GM19043 (cell line): ENCODE measurements around the gene NFATC3.
"Not testable (repeated sequence)": the region's sequence is repeated elsewhere in the genome, so short reads cannot be mapped to it uniquely, and the experiment has no call there.

ENCODE experiments used
- ATAC-seq: cut with Tn5 transposase; IDR thresholded peaks from one replicate; pipeline ENCODE4 v1.9.1; 2021; ENCODE audit warnings: low read depth; ENCODE audit not compliant: unreplicated experiment

NFATC3 gene

DNA sequence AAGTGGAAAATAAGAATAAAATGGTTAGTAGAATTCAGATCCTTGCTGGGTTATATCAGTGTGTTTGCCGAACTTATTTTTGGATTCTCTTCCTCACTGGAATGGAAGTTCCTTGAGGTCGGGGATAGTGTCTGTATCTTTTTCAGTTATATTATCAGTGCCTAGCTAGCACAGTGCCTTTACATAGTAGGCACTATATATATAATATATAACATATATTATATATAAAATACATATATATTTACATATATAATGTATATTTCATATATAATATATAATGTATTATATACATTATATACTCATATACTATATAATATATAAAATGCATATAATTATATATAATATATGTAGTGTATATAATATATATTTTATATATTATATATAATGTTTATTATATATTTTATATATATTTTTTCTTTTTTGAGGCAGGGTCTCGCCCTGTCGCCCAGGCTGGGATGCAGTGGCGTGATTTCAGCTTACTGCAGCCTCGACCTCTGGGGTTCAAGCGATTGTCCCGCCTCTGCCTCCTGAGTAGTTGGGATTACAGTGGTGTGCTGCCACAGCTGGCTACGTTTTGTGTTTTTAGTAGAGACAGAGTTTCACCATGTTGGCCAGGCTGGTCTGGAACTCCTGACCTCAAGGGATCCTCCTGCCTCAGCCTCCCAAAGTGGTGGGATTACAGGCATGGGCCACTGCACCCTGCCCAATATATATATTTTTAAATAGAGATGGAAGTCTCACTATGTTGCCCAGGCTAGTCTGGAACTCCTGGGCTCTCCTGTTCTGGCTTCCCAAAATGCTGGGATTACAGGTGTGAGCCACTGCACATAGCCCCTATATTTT is 3.2 kb downstream of the NFATC3 start:
- no peak for ATAC-seq

DNA sequence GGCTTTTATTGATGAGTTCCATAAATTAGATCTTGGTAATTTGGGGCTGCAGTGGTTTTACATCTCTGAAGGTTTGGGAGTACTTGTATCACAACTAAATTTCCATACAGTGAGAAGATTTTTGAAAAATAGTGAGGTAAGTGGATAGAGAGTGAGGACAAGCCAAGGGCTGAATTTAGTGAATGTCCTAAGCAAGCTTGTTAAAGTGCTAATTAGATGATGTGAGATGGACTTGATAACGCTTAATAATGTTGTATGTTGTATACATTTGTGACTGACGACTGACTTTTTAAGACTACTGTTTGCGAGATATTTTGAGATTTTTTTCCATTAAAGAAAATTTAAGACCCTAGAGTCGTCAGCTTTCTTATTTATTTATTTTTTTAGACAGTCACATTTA is 3.9 kb downstream of the NFATC3 start:
- no peak for ATAC-seq

DNA sequence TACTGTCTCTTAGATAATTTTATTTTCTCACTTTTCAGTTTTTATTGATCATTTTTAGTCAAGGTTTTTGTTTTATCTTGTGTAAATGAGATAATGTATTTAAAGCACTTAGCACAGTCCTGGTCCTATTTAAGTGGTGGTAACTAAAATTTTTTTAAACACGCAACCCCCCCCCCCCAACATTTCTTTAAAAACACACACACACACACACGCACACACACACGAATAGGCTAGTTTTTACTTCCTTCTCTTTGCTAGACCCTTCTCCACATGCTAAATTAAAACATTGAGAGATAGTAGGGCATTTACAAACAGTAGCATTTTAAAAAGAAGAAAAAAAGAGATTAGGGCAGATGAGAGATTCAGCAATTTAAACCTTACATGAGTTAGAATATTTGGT is 5.0 kb downstream of the NFATC3 start:
- ATAC-seq: no peak

DNA sequence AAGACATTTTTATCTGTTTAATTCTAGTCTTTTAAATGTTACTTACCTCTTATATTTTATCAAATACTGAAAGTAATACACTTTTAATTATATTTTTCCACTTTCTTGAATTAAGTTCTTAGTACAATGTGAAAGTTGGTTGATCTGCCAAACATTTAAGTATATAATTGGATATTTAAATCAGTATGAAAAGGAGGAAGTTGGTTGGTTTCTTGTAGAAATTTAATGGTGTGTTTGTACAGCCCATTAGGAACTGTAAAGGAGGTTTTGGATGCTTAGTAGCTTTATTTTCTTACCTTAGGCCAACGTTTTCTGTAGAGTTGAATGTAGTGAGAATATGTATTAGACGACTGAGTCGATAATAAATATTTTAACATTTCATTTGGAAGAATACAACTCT is 5.4 kb downstream of the NFATC3 start:
- no peak for ATAC-seq

DNA sequence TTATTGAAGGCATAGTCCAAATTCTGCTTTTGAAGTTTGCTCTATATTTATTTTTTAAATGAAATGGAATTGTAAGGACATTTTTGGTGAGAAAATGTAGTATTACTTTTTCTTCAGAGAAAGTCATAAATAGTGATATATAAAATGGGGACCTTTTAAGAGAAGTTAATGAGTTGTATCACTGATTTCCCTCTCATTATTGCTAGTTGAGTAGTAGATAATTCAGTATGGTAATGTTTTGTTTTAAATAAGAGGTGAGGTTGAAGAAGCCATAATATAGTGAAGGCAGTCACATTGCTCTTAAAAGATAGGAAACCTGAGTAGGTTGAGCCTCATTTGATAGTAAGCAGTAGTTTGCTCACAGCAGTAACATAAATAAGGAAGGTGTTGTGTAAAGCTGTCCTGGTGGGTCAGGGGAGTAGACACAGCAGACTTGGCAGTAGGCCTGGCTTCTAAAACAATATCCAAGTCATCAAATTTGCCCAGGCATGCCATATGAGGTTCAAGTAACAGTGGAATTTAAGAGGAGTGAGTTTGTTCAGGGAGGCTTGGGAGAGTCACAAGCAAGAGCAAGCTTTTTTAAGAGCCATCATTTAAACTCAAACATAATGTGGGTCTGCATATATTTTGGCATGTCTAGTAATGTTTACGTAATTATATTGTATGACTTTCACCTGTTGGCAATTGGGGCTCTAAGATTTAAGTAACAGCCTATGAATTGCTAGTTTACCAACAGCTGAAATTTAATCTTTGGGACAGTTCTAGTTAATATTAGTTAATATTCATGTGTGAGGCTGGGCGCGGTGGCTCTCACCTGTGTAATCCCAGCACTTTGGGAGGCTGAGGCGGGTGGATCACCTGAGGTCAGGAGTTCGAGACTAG is 6.5 kb downstream of the NFATC3 start:
- ATAC-seq: no peak

DNA sequence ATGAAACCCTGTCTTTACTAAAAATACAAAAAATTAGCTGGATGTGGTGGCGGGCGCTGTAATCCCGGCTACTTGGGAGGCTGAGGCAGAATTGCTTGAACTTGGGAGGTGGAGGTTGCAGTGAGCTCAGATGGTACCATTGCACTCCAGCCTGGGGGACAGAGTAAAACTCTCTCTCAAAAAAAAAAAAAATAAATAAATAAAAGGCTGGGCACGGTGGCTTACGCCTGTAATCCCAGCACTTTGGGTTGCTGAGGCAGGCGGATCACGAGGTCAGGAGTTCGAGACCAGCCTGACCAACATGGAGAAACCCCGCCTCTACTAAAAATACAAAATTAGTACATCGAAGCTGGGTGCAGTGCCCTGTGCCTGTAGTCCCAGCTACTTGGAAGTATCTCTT is 7.1 kb downstream of the NFATC3 start:
- not testable (repeated sequence) for ATAC-seq

DNA sequence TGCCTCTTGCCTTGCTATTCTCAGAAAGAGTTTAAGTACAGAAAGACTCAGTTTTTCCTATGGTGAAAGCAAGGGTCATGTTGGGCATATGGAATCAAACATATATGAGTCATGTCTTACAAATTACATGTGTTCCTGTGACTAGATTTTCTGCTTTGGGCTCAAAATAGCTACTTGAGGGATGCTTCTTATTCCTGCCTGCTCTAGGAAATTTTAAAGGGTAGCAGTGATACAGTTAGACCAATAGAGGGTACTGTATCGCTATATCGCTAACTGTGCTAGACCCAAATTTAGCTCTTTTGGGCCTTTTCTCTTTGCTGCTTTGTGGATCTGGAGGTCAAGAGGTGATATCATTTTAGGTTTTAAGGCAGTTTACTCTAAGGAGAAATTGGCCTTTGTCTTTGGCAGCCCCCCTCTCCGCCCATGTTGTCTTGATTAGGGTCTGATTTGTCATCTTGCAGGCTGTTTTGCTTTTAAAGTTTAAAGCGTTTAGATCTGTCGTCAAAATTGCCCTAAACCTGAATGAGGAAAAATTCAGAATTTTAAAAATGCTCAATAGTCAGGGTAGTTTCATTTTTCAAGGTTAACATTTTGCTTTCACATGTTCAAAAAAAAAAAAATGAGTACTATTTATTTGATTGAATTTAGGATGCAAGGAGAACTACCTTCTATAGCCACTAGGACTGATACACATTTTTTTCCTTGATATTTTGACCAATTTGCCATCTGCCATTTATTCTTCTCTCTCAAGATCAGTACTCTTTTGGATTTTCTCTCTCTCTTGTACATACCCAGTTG is 8.8 kb downstream of the NFATC3 start:
- ATAC-seq: no peak

DNA sequence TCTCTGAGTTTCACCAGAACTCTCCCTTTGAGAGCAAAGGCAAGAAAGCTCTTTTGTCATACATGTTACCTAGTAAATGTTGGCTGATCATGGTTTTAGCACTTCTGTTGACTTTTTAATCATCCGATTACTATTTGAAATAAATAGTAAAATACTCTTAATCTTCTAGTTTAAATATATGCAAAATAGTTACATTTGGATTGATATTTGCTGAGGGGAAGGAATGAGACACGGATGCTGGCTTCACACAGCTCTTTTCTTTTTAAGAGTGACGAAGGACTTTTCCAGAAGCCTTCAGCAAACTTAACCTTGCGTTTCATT is 9.4 kb downstream of the NFATC3 start:
- no peak for ATAC-seq

DNA sequence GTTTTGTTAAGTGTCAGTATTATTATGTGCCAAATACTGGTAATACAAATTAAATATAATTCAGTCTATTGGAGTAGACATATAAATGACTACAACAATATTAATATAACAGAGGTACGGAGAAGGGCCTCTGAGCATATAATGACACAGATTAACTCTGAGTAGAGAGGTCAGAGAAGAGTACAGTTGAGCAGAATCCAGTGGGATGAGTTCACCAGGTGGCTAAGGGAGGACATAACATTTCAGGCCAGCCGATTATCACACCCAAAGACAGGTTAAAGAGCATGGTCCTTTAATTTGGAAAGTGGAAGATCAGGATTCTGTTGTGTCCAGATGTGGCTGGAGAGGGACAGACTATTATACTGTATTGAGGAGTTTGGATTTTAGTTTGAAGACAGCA is 11.3 kb downstream of the NFATC3 start:
- no peak for ATAC-seq

DNA sequence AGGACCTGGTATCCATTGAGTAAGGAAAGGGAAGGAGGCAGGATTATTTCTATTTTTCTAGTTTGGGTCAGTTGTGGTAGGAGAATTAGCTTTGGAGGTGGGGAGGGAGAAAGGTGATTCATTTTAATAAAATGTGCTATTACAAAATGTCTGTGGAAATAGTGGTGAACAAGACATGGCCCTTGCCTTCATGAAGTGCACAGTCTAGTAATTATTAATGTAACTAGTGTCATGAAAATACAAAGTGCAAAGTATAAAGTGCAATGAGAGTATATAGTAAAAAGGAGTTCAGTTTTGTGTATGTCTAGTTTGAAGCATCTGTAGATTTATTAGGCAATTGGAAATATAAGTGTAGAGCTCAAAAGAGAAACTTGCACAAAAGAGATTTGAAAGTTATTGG is 11.9 kb downstream of the NFATC3 start:
- no peak for ATAC-seq

DNA sequence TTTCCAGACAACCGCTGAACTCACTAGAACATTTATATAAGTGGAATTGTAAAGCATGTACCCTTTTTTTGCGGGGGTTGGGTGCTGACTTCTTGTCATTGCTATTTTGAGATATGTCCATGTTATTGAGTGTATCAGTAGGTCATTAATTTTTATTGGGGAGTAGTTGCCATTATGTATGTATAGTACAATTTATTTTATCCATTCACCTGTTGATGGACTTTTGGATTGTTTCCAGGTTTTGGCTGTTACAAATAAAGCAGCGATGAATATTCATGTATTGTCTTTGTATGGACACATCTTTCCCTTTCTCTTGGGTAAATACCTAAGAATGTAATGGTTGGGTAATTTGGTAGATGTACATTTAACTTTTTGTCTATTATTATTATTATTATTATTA is 12.7 kb downstream of the NFATC3 start:
- ATAC-seq: no peak

DNA sequence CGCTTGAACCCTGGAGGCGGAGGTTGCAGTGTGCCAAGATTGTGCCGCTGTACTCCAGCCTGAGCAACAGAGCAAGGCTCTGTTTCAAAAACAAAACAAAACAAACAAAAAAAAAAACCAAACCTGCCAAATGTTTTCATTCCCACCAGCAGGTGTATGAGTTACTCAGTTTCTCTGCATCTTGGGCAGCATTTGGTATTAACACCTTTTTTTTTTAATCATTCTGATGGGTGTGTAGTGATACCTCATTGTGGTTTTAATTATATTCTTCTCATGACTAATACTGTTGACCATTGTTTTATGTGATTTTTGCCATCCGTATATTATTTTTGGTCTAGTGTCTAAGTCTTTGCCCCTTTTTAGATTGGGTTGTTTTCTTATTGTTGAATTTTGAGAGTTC is 15.3 kb downstream of the NFATC3 start:
- no peak for ATAC-seq

DNA sequence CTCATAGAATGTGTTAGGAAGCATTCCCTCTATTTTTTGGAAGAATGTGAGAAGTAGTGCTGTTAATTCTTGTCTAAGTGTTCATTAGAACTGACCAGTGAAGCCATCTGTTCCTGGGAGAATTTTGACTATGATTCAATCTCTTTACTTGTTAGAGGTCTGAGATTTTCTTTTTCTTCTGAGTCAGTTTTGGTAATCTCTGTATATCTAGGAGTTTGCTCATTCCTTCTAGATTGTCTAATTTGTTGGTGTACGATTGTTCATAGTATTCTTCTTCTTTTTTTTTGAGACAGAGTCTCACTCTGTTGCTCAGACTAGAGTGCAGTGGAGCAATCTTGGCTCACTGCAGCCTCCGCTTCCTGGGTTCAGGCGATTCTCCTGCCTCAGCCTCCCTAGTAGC is 20.4 kb downstream of the NFATC3 start:
- ATAC-seq: no peak

DNA sequence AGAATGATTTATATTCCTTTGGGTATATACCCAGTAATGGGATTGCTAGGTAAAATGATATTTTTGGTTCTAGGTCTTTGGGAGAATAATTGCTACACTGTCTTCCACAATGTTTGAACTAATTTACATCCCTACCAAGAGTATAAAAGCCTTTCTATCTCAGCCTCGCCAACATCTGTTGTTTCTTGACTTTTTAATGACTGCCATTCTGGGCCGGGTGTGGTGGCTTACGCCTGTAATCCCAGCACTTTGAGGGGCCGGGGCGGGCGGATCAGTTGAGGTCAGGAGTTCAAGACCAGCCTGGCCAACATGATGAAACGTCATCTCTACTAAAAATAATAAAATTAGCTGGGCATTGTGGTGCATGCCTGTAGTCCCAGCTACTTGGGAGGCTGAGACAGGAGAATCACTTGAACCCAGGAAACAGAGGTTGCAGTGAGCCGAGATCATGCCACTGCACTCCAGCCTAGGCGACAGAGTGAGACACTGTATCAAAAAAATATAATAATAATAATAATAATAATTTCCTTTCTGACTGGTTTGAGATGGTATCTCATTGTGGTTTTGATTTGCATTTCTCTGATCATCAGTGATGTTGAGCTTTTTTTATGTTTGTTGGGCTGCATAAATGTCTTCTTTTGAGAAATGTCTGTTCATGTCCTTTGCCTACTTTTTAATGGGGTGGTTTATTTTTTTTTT is 22.2 kb downstream of the NFATC3 start:
- ATAC-seq: not testable (repeated sequence)

DNA sequence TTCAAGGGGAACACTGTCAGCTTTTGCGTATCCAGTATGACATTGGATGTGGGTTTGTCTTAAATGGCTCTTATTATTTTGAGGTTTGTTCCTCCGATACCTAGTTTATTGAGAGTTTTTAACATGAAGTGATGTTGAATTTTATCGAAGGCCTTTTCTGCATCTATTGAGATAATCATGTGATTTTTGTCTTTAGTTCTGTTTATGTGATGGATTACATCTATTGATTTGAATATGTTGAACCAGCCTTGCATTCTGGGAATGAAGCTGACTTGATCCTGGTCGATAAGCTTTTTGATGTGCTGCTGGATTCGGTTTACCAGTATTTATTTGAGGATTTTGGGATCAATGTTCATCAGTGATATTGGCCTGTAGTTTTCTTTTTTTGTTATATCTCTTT is 24.0 kb downstream of the NFATC3 start:
- not testable (repeated sequence) for ATAC-seq

DNA sequence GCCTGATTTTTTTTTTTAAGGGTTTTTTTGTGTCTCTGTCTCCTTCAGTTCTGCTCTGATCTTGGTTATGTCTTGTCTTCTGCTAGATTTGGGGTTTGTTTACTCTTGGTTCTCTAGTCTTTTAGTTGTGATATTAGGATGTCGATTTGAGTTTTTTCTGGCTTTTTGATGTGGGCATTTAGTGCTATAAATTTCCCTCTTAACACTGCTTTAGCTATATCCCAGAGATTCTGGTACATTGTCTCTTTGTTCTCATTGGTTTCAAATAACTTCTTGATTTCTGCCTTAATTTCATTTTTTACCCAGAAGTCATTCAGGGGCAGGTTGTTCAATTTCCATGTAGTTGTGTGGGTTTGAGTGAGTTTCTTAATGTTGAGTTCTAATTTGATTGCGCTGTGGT is 25.4 kb downstream of the NFATC3 start:
- not testable (repeated sequence) for ATAC-seq

DNA sequence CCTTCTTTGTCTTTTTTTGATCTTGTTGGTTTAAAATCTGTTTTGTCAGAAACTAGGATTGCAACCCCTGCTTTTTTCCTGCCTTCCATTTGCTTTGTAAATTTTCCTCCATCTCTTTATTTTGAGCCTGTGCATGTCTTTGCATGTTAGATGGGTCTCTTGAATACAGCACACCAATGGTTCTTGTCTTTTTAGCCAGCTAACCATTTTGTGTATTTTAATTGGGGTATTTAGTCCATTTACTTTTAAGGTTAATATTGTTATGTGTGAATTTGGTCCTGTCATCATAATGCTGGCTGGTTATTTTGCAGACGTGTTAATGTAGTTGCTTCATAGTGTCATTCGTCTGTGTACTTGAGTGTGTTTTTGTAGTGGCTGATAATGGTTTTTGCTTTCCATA is 26.2 kb downstream of the NFATC3 start:
- no peak for ATAC-seq

DNA sequence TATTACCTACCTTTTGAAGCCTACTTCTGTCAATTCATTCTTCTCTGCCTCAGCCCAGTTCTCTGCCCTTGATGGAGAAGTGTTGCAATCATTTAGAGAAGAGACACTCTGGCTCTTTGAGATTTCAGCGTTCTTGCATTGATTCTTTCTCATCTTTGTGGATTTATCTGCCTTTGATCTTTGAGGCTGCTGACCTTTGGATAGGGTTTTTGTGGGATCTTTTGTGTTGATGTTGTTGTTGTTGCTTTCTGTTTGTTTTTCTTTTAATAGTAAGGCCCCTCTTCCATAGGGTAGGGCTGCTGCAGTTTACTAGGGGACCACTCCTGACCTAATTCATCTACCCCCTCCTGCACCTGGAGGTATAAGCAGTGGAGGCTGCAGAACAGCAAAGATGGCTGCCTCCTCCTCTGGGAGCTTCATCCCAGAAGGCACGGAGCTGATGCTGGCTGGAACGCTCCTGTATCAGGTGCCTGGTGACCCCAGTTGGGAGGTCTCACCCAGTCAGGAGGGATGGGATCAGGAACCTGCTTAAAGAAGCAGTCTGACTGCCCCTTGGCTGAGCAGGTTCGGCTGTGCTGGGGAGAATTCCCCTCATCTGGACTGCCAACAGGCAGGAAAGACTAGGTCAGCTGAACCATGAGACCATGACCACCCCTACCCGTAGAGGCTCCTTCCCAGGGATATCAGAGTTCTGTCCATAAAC is 28.0 kb downstream of the NFATC3 start:
- no peak for ATAC-seq

DNA sequence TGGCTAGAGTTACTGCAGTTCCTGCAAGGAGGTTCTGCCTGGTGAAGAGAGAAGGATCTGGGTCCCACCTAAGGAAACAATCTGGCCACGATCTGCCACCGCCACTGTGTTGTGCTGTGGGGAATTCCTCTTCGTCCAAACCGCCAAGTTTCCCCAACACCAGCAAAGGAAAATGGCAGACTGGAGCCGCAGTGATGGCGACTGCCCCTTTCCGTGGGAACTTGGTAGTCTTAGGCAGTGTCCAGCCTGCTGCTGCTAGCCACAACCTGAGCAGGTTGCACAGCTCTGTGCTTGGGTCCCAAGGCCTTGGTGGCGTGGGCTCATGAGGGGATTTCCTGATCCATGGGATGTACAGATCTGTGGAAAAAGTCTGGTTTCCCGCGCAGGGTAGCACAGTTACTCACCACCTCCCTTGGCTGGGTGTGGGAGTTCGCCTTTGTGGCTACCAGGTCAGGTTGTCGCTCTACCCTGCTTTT is 28.6 kb downstream of the NFATC3 start:
- no peak for ATAC-seq

DNA sequence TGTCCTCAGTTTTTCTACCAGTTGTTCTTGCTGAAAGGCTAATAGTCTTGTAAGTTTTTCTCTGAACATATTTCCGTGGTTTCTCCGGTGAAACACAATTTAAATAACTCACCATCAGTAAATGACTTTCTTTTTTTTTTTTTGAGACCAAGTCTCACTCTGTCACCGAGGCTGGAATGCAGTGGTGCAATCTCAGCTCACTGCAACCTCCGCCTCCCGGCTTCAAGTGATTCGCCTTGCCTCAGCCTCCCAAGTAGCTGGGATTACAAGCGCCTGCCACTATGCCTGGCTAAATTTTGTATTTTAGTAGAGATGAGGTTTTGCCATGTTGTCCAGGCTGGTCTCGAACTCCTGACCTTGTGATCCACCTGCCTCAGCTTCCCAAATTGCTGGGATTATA is 29.8 kb downstream of the NFATC3 start:
- ATAC-seq: not testable (repeated sequence)
